RCC 7860 (cell line): ENCODE data around the gene APBA2.

Experiments
- DNase-seq: peaks from one replicate; pipeline ENCODE4 v3.0.0-alpha.2; 2015; ENCODE audit warnings: low spot score
- FAIRE-seq: peaks from 2 replicates; lab custom pipeline; 2012; peaks lifted over from hg19 to GRCh38; lab: Jason Lieb, UNC

The APBA2 gene

DNA sequence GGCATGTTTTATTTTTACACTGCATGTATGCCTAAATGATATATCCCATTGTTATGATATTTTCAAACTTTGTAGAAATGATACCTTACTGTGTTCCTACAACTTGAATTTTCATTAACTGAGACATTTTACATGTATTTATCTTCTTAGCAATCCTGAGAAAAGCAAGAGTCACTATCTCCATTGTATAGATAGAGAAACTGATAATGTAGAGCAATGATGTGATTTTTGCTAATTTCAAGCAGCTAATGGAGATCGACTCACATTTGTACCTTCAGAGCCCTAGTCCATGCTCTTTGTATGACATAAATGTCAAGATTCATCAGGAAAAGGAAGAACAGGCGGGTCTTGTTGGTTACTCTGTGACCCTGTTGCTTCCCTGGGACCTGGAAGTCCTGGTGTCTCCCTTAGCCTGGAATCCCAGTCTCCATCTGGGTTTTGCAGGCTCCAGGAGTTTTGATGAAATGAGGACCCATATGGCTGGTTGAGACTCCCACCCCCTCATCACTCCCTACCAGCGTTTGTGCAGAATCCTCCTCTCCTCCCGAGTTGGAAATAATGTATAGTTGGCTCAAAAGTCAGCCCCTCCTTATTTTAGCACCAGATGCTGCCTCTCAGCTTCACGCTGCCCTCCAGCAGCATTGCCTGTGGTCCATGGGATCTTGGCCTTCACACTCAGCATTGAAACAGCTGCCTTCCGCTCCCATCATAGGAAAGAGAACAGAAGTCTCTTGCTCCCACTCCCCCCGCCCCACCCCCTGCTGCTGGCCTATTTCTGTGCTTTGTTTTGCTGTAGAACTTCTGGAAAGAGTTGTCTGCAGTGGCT, 67.1 kb downstream of the APBA2 start:
- DNase-seq (no peak), FAIRE-seq (no peak)

DNA sequence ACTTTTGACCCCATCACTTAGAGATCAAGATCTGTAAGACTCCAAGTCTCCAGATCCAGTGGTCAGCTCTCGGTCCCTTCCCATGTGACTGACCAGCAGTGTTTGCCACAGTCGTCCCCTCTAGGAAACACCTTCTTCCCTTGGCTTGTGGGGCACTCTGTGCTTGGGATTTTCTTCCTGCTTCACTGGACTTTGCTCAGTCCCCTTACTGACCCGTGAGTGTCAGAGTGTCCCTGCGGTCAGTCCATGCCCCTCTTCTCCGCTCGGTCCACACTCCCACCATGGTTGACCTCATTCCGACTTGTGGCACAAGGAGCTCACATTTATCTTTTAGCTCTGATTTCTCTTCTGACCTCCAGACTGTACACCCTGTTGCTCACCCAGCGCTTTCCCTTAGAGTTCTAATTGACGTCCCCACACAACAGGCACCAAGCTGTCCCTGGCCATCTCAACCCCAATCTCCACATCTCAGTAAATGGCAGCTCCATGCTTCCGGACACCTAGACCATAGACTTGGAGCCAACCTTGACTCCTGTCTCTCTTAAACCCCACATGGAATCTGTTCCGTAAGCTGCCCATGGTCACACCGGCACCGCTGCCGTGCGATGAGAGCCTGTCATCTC, 67.9 kb downstream of the APBA2 start:
- FAIRE-seq (no peak), DNase-seq (no peak)

DNA sequence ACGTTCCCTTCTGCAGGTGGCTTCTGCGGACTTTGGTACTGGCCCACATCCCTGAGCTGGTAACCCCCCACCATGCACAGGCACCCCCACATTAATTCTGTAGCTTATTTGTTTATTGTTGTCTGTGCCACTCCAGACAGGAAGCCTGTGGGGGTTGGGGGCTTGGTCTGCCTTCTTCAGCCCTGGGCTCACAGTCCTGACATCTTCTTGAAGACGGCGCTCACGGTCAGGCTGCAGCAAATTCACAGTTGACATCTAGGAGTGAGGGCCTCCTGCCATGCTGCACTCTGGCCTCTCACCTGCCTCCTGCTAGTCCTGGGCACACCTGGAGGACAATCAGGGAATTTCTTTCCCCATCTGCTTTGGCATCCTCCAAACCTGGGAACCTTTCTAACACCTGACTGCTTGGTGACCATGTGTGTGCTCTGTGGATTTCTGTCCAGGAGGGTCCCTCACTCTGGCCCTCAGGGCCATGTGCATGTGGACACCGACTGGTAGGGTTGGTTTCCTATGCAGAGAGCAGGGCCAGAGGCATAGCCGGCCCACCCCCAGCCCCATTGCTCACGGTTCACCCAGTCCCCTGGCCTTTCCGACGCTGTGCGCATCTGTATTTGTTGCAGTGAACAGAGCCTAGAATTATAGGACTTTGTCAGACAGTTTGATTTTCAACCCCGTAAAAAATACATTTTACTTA, 68.8 kb downstream of the APBA2 start:
- no peak for FAIRE-seq
- DNase-seq: no peak

DNA sequence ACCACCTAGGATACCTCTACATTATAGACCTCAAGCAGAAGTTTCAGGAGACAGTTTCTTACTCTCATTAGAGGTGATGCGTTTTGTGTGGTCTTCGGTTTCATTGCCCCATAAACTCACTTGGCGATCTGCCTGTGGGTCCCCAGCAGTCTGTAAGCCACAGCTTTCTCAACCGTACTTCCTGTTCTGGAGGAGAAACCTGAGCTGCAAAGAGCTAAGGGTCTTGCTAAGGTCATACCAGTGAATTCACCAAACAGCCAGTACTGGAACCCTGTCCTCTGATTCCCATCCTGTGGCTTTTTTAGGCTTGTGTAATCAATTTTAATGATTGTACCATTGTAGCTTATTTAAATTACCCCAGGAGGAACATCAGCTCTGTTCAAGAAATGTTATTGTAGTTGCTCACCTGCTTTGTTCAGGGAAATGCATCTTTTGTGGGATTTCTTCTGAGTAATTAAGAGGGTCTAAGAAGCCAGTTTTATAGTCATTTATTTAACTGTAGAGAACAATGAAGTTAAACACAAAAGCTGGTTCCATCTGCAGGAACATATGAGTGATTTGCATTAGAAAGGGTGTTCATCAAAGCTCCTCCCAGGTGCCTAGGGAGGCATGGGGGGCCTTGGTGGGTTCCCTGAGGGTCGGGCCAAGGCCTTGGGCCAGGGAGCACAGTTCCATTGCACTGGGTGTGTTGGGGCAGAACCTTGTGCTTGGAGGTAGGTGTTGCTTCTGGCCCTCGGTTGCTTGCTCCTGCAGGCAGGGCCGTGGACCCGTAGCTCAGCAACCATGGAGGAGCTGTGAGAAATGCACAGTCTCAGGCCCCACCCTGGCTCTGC, 69.6 kb downstream of the APBA2 start:
- DNase-seq (no peak), FAIRE-seq (no peak)

DNA sequence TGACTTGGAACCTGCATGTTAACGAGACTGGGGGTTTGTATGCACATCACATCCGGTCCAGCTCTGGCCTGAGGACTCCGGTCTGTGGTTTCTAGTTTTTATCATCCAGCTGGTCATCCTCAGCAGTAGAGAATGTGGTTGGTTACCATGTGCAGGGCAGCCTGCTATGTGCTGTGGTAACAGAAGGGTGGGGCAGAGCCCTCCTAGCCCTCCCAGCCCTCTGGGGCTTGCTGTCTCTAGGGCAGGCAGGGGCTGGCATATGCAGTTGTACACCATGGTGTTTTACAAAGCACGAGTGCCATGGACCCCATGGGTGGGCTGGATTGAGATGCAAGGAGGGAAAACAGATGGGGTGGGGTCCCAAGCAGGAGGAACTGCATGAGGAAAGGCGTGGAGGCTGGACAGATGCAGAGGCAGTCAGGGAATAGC, 70.2 kb downstream of the APBA2 start:
- DNase-seq: peak; percentile 27

DNA sequence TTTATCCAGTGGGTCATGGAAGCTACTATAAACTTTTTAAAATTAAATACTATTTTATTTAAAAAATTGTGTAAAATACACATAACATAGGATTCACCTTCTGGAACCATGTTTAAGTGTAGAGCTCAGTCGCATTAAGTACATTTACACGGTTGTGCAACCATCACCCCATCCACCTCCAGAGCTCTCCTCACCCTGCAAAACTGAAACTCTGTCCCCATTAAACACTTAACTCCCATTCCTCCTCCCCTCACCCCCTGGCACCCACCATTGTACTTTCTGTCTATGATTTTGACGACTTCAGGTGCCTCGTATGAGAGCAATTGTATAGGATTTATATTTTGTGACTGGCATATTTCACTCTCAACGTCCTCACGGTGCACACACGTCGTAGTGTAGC, 70.7 kb downstream of the APBA2 start:
- no peak for FAIRE-seq
- DNase-seq: no peak

More for the DNA sequence above, 70.2 kb downstream of the APBA2 start:
- FAIRE-seq: no peak

GRCh38 chr15:28957606-28958498, 72.1 kb downstream of the APBA2 start:
- no peak for FAIRE-seq
- DNase-seq: no peak

- FAIRE-seq: no peak
Observed at GRCh38 chr15:28959326-28959725, 73.6 kb downstream of the APBA2 start.

DNA sequence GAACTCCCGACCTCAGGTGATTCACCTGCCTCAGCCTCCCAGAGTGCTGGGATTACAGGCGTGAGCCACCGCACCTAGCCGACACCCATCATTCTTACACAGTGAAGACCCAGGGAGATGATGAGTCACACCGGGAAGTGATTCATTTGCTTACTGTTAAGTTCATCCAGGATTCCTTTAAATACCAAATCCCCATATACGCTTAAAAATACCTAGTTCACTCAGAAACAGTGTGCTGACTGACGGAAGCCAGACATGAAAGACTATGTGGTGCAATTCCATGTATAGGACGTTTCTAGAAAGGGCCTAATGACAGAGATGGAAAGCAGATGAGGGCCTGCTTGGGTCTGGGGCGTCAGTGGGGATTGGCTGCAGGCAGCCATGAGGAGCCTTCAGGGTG, 75.2 kb downstream of the APBA2 start:
- FAIRE-seq: no peak

More at GRCh38 chr15:28959326-28959725, 73.6 kb downstream of the APBA2 start:
- no peak for DNase-seq

GRCh38 chr15:28961391-28961790, 75.6 kb downstream of the APBA2 start:
- FAIRE-seq: no peak

More for the DNA sequence above, 75.2 kb downstream of the APBA2 start:
- peak; percentile 39 for DNase-seq

DNA sequence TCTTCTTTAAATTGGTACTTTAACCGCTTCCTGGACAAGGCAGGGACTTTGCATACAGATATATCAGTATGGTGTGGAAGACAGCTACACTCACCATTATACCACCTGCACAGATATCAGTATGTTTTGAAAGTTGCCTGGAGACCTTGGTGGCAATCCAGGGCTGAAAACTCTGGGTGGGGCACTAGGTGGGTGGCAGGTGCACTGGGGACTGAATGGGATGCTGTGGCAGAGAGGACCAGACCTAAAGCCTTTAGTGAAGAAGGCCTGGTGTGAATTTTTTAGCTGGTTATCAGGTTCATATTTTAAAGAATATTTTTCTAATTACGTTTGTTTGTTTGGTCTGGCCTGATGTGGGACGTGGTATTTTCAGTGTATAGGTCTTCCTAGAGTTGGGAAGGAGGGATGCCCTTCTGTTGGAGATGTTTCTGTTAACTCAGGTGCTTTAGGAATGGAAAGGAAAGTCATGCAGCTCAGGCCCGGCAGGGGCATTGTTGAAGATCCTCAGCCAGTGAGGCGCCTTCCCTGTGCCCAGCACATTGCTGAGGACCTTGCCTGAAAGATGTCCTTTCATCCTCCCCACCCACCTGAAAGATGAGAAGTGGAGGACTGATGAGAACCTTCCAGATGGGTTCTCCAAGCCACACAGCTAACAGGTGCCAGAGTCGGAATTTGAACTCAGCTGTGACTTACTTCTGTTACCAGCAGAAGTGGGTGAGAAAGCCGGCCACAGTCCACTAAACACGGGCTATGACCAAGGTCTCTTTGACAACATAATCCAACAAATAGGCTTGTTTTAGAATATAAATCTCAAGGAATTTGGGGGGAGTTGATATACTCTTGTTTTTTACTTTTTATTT, 77.3 kb downstream of the APBA2 start:
- DNase-seq: no peak
- no peak for FAIRE-seq

More at GRCh38 chr15:28961391-28961790, 75.6 kb downstream of the APBA2 start:
- DNase-seq: no peak

- no peak for FAIRE-seq
- no peak for DNase-seq
Observed at GRCh38 chr15:28963711-28964081, 77.9 kb downstream of the APBA2 start.

GRCh38 chr15:28964098-28964497, 78.3 kb downstream of the APBA2 start:
- DNase-seq: no peak
- FAIRE-seq: no peak

- DNase-seq (no peak), FAIRE-seq (no peak)
Observed at GRCh38 chr15:28967066-28967465, 81.3 kb downstream of the APBA2 start.

DNA sequence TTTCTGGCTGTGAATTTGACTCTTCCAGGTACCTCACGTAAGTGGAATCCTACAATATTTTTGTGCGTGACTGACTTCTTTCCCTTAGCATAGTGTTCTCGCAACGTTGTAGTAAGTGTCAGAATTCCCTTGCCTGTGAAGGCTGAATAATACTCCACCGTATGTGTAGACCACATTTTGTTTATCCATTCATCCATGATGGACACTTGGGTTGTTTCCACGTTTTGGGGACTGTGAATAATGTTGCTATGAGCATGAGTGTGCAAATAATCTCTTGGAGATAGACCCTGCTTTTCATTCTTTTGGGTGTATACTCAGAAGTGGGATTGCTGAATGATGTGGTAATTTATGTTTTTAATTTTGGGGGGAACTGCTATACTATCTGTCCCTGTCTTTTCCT, 82.2 kb downstream of the APBA2 start:
- FAIRE-seq (no peak), DNase-seq (no peak)

- FAIRE-seq (no peak), DNase-seq (no peak)
Observed at GRCh38 chr15:28969511-28970085, 83.8 kb downstream of the APBA2 start.

DNA sequence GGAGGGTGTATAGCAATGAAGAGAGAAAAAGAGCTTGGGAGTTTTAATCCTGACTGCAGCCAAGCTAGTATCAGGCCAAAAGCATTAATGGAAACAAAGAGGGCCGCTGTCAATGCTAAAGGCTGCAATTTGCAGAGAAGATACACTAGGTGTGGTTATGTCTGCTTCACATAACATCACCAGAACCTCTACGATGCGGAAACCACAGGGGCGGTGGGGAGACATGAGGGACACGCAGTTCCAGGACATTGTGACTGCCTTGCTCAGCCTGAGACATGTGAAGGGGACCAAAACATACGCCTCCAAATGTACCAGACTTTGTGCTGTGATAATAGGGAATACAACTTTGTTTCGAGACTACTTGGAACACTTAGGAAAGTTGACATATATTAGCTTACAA, 88.4 kb downstream of the APBA2 start:
- FAIRE-seq: no peak
- no peak for DNase-seq

DNA sequence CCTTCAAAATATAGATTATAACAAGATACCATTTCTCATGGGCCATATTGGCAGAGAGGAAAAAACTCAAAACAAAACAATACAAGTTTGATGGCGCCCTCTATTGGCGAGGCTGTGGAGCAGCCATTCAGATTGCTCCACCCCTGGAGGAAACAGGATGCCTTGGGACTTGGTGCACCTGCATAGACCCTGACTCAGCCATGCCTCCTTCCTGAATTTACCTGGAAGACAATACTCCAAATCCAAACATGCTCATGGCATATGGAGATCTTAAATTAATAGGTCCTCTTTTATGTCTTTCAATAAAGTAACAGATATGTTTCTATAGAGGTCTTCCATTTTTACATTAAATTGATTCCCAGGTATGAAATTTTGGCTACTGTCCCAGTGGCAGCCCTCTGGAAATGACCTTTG, 90.0 kb downstream of the APBA2 start:
- peak; percentile 15 for DNase-seq

More for the DNA sequence above, 90.0 kb downstream of the APBA2 start:
- FAIRE-seq: no peak
